Right cardiac atrium (tissue), 5 donors: ENCODE results near the gene SZRD1. TPM values are rescaled to one million over a fixed set of nuclear protein-coding genes. Genes with fewer than 3 reads are reported as not detected.

Source experiments
- ATAC-seq, 2 donors: fragments of 200-7000 bp; cut with Tn5 transposase; one replicate each; pipeline versions ENCODE4 v1.8.0 to v1.9.1; 2020; ENCODE audit warnings: moderate library complexity in 2 of 2, mild to moderate bottlenecking in 1 of 2
- DNase-seq, 3 donors: peaks; one replicate each; pipeline ENCODE4 v3.0.0-alpha.2; 2020
- H3K27ac ChIP-seq: one replicate; pipeline ENCODE4 v1.5.1; 2013; ENCODE audit warnings: mild to moderate bottlenecking, low read length, control low read depth, moderate library complexity
- H3K27me3 ChIP-seq: one replicate; pipeline ENCODE4 v1.6.1; 2013; ENCODE audit not compliant: control insufficient read depth, insufficient read depth
- H3K4me1 ChIP-seq: one replicate; pipeline ENCODE4 v1.6.1; 2013; ENCODE audit warnings: low read length; ENCODE audit not compliant: control insufficient read depth, insufficient read depth
- H3K4me3 ChIP-seq: one replicate; pipeline ENCODE4 v1.5.1; 2013; ENCODE audit warnings: low read length, control low read depth
- H3K9me3 ChIP-seq: one replicate; pipeline ENCODE4 v1.6.1; 2013; ENCODE audit warnings: low read length; ENCODE audit not compliant: control insufficient read depth
- WGBS: extraction: QIAGEN DNeasy Blood & Tissue Kit; methylation state at CpG from one replicate; pipeline ENCODE4 v1.1.7; 2013; 5-methylcytosine and 5-hydroxymethylcytosine counted together
- intact Hi-C, 4 donors: fragments of 100-400 bp; cut with DNase I; formaldehyde crosslinking; loops; one replicate each; pipeline versions ENCODE4 v1.11.0 to v1.14.0; 2022 to 2023
- polyA plus RNA-seq: library from polyadenylated mRNA; stranded (reverse); fragments of 200-250 nt; gene quantifications from one replicate; pipeline ENCODE4 v1.2.3, GENCODE V29; 2013
- total RNA-seq, 4 donors: library from RNA; stranded (reverse); fragmentation: NEBNext Ultra II Directional; extraction: Animal tissue kit (Norgen Biotek cat#: 25700); gene quantifications; one replicate each; pipeline ENCODE4 v1.2.1, GENCODE V29; 2021
- donor health status: healthy with polysubstance abuse.
- donor health status: DM: no; HTN: yes; CAD: no.
- donor health status: DM: no; HTN: no; CAD: no.
- donor health status: DM: no; HTN: yes; CAD: no; lungs with severe emphysema.
- donor health status: DM: yes; HTN: yes; CAD: no.

SZRD1 gene
- total and polyA plus RNA-seq, 5 donors: 70.7 to 132 (median 108) TPM

GRCh38 chr1:16441282-16441665 lies 74.2 kb downstream of the SZRD1 start:
- peak in 1 of 2 donors; percentile 26 for ATAC-seq
- Histone ChIP-seq H3K4me3 (peak overlapping the region; percentile 94), H3K27me3 (no peaks in the 10 kb centered on the region), H3K9me3 (no peaks in the 10 kb centered on the region), H3K4me1 (peaks cover 8% of the 10 kb centered on the region), H3K27ac (no peak overlapping the region)
- intact Hi-C loops: no loop called here
- 1% methylated on average over 12 of the region's 12 CpGs for WGBS
- DNase-seq: no peak

GRCh38 chr1:16442265-16442664 lies 75.2 kb downstream of the SZRD1 start:
- intact Hi-C loops: no loop called here
- Histone ChIP-seq H3K4me3 (no peak overlapping the region), H3K27me3 (no peaks in the 10 kb centered on the region), H3K4me1 (peaks cover 8% of the 10 kb centered on the region), H3K27ac (no peak overlapping the region), H3K9me3 (no peaks in the 10 kb centered on the region)
- WGBS: 75% methylated on average over 7 of the region's 7 CpGs
- DNase-seq (no peak), ATAC-seq (no peak)

GRCh38 chr1:16442941-16443340 lies 75.9 kb downstream of the SZRD1 start:
- Histone ChIP-seq H3K27me3 (no peaks in the 10 kb centered on the region), H3K27ac (no peak overlapping the region), H3K4me1 (peaks cover 8% of the 10 kb centered on the region), H3K9me3 (no peaks in the 10 kb centered on the region), H3K4me3 (no peak overlapping the region)
- DNase-seq (no peak), ATAC-seq (no peak)
- WGBS: 59% methylated on average over 2 of the region's 2 CpGs
- intact Hi-C loops: no loop called here

- Histone ChIP-seq H3K9me3 (no peaks in the 10 kb centered on the region), H3K4me3 (no peak overlapping the region), H3K27me3 (no peaks in the 10 kb centered on the region), H3K27ac (no peak overlapping the region), H3K4me1 (peaks cover 8% of the 10 kb centered on the region)
- intact Hi-C loops: no loop called here
- ATAC-seq (peak in 1 of 2 donors; percentile 6), DNase-seq (peak in 1 of 3 donors; percentile 64)
- 70% methylated on average over 14 of the region's 14 CpGs for WGBS
Measured at GRCh38 chr1:16443975-16444770, 77.1 kb downstream of the SZRD1 start.

DNA sequence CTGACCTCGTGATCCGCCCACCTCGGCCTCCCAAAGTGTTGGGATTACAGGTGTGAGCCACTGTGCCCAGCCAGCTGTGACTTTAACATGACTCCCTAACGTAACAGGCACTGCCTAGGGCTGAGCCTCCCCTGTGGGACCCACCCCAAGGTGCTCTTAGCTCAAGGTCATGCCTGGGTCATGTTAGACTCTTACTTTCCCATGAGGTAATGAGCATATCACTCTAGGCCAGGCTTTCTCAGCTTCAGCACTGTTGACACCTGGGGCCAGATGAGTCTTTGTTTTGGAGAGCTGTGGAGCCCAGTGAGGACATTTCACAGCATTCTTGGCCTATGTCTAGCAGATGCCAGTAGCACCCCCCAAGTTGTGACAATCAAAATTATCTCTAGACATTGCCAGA lies 78.0 kb downstream of the SZRD1 start:
- H3K9me3 ChIP-seq: no peaks in the 10 kb centered on the region
- H3K4me3 ChIP-seq: no peak overlapping the region
- H3K27me3 ChIP-seq: no peaks in the 10 kb centered on the region
- intact Hi-C loops: no loop called here
- 94% methylated on average over 4 of the region's 4 CpGs for WGBS
- peaks cover 8% of the 10 kb centered on the region for H3K4me1 ChIP-seq
- DNase-seq (no peak), ATAC-seq (no peak)
- no peak overlapping the region for H3K27ac ChIP-seq

DNA sequence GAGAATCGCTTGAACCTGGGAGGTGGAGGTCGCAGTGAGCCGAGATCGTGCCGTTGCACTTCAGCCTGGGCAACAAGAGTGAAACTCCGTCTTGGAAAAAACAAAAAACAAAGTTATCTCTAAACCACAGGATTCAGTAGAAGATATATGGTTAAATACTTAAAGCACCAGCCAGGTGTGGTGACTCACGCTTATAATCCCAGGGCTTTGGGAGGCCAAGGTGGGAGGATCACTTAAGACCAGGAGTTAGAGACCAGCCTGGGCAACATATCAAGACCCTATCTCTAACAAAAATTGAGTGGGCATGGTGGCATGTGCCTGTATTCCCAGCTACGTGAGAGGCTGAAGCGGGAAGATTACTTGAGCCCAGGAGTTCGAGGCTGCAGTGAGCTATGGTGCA lies 79.1 kb downstream of the SZRD1 start:
- Histone ChIP-seq H3K4me3 (no peak overlapping the region), H3K27ac (no peak overlapping the region), H3K4me1 (peaks cover 8% of the 10 kb centered on the region), H3K27me3 (no peaks in the 10 kb centered on the region), H3K9me3 (no peaks in the 10 kb centered on the region)
- no peak for DNase-seq
- 96% methylated on average over 10 of the region's 10 CpGs for WGBS
- ATAC-seq: no peak
- intact Hi-C loops: no loop called here

- Histone ChIP-seq H3K4me1 (peaks cover 4% of the 10 kb centered on the region), H3K27me3 (no peaks in the 10 kb centered on the region), H3K27ac (no peak overlapping the region), H3K4me3 (no peak overlapping the region), H3K9me3 (no peaks in the 10 kb centered on the region)
- ATAC-seq (no peak), DNase-seq (no peak)
- WGBS: 95% methylated on average over 9 of the region's 9 CpGs
- intact Hi-C loops: no loop called here
Measured at GRCh38 chr1:16447641-16448040, 80.6 kb downstream of the SZRD1 start.

Other genes starting within 250 kb of the SZRD1 start
- 10 to 100 TPM in 2 of 4 donors, 1 to 10 TPM in 2; 6.4 to 15.7 (median 9.8) TPM for gene EPHA2, start 211.2 kb upstream of the SZRD1 start, total RNA-seq
- gene EPHA2, start 211.2 kb upstream of the SZRD1 start, polyA plus RNA-seq: 8.6 TPM
- 1 to 10 TPM; 2.2 to 4.3 (median 3.2) TPM for gene ARHGEF19, start 154.6 kb upstream of the SZRD1 start, total RNA-seq
- gene ARHGEF19, start 154.6 kb upstream of the SZRD1 start, polyA plus RNA-seq: 2.7 TPM
- 10 to 100 TPM in 1 of 4 donors, 1 to 10 TPM in 3; 4.0 to 11.9 (median 5.0) TPM for gene CPLANE2, start 130.1 kb upstream of the SZRD1 start, total RNA-seq
- 9.3 TPM for gene CPLANE2, start 130.1 kb upstream of the SZRD1 start, polyA plus RNA-seq
- gene FBXO42, start 14.8 kb upstream of the SZRD1 start, total RNA-seq: 10 to 100 TPM; 15.7 to 18.1 (median 16.4) TPM
- 16.5 TPM for gene FBXO42, start 14.8 kb upstream of the SZRD1 start, polyA plus RNA-seq
- not detected for gene SPATA21, start 70.2 kb downstream of the SZRD1 start, total RNA-seq
- 0.23 TPM for gene SPATA21, start 70.2 kb downstream of the SZRD1 start, polyA plus RNA-seq
- 10 to 100 TPM; 14.1 to 19.0 (median 18.1) TPM for gene NECAP2, start 73.5 kb downstream of the SZRD1 start, total RNA-seq
- 14.6 TPM for gene NECAP2, start 73.5 kb downstream of the SZRD1 start, polyA plus RNA-seq
- gene RNU1-1, start 147.0 kb downstream of the SZRD1 start, total RNA-seq: 1,000 to 10,000 TPM; 3,675 to 8,578 (median 7,073) TPM
- not detected for gene RNU1-1, start 147.0 kb downstream of the SZRD1 start, polyA plus RNA-seq
- 10 to 100 TPM in 3 of 4 donors, 1 to 10 TPM in 1; 8.9 to 18.7 (median 15.7) TPM for gene NBPF1, start 246.3 kb downstream of the SZRD1 start, total RNA-seq
- gene NBPF1, start 246.3 kb downstream of the SZRD1 start, polyA plus RNA-seq: 6.5 TPM